Cardiac fibroblast (primary cell): ENCODE measurements around the gene MICAL3.
"Not testable (repeated sequence)": the region's sequence is repeated elsewhere in the genome, so short reads cannot be mapped to it uniquely, and the experiment has no call there.

Experiments
- DNase-seq, 2 donors: peaks; one replicate each; pipeline versions ENCODE4 v3.0.0 to v3.0.0-alpha.2; 2010; ENCODE audit warnings: low read depth in 2 of 2
- H3K4me3 ChIP-seq, 2 donors: replicated peaks in 1 of 2; 1 replicate in 1 of 2; 2 replicates in 1 of 2; pipeline ENCODE4 v1.5.1; 2011; ENCODE audit warnings: low read depth in 2 of 2, low read length in 2 of 2, mild to moderate bottlenecking in 2 of 2, moderate library complexity in 1 of 2
- CTCF ChIP-seq: IDR thresholded peaks from one replicate; pipeline ENCODE4 v1.5.1; 2011; ENCODE audit warnings: low read depth, mild to moderate bottlenecking, low read length, inconsistent platforms

MICAL3 gene

GRCh38 chr22:18001040-18001893 lies 23.1 kb downstream of the MICAL3 start:
- DNase-seq: peak; percentile 99
- peak; percentile 20 for TF ChIP-seq CTCF
- peak overlapping the region; percentile 66 to 88 for H3K4me3 ChIP-seq

DNA sequence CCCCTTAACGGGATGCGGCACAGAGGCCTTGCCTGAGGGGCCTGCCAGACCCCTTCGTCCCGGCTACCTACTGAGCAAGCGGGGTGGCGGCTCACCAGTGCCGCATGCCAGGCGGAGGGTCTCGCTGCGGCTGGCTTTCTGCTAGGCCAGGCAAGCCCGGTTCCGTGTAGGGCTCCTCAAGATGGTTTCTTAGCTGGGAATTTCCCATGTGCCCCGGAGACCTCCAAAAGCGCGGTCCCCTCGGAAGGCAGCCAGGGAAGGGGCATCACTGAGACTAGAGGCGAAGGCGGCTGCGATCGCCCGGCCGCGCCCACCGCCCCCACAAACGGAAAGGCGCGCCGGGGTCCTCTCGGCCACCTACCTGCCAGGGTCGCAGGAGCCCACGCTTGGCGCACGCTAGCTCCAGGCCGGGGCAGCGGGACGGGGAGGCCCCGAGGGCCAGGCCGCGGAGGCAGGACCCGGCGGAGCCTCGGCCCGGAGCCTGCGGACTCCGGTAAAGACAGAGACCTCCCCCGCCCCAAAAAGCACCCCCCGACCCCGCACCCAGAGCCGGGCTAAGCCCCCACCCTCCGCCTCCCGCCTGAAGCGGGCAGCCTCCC lies 23.8 kb downstream of the MICAL3 start:
- DNase-seq: peak; percentile 22 to 33
- no peak for TF ChIP-seq CTCF
- peak overlapping the region; percentile 66 to 88 for H3K4me3 ChIP-seq

GRCh38 chr22:17999851-18000250 lies 24.5 kb downstream of the MICAL3 start:
- TF ChIP-seq CTCF: no peak
- no peak for DNase-seq
- peak overlapping the region in 1 of 2 donors; percentile 88 for H3K4me3 ChIP-seq

- TF ChIP-seq CTCF: no peak
- no peak overlapping the region for H3K4me3 ChIP-seq
- no peak for DNase-seq
Measured at GRCh38 chr22:17998913-17999312, 25.4 kb downstream of the MICAL3 start.

- no peak for DNase-seq
- no peak for TF ChIP-seq CTCF
Measured at GRCh38 chr22:17997456-17997855, 26.9 kb downstream of the MICAL3 start.

DNA sequence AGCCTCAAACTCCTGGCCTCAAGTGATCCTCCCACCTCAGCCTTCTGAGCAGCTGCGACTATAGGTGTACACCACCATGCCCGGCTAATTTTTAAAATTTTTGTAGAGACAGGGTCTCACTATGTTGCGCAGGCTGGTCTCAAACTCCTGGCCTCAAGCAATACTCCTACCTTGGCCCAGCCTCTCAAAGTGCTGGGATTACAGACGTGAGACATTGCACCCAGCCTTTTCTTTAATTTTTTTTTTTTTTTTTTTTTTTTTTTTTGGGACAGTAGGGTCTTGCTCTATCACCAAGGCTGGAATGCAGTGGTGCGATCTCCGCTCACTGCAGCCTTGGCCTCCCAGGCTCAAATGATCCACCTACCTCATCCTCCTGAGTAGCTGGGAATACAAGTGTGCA lies 29.1 kb downstream of the MICAL3 start:
- DNase-seq, H3K4me3 ChIP-seq: not testable (repeated sequence)

More at GRCh38 chr22:17997456-17997855, 26.9 kb downstream of the MICAL3 start:
- H3K4me3 ChIP-seq: no peak overlapping the region

DNA sequence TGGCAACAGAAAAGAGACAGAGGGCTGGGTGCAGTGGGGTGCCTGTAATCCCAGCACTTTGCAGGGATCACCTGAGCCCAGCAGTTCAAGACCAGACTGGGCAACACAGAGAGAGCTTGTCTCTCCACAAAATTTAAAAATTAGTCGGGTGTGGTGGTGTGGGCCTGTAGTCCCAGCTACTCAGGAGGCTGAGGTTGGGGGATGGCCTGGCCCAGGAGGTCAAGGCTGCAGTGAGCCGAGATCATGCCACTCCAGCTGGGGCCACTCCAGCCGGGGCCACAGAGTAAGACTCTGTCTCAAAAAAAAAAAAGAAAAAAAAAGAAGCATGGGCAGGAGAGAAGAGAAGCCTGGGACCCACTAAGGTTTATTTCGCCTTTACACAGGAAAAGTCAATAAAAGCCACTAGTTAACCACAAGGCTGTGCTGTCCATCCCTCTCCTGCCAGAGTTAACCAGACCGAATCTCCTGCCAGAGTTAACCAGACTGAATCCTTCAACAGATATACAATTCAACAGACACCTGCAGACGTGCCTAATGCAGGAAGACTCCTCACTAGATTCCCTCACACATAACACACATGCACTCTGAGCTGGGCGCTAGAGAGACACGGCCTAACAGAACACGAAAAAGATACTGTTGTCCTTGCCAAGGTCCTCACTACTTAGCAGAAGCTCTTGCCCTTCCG lies 29.8 kb downstream of the MICAL3 start:
- no peak for TF ChIP-seq CTCF
- DNase-seq: no peak
- no peak overlapping the region for H3K4me3 ChIP-seq

GRCh38 chr22:17992976-17993375 lies 31.4 kb downstream of the MICAL3 start:
- not testable (repeated sequence) for DNase-seq

GRCh38 chr22:17991992-17992391 lies 32.4 kb downstream of the MICAL3 start:
- H3K4me3 ChIP-seq, DNase-seq: not testable (repeated sequence)

More at GRCh38 chr22:17992976-17993375, 31.4 kb downstream of the MICAL3 start:
- H3K4me3 ChIP-seq: not testable (repeated sequence)
